ENCODE data around the gene PSMB2. TPM values are rescaled to one million over a fixed set of nuclear protein-coding genes. Genes with fewer than 3 reads are reported as not detected.
A peak's percentile ranks its signal among the peaks of the same experiment; 100 is the strongest.
"Not testable (repeated sequence)": the region's sequence is repeated elsewhere in the genome, so short reads cannot be mapped to it uniquely, and the experiment has no call there.

The PSMB2 gene
- total and polyA plus RNA-seq, 9 donors, result 16.7 to 88.7 (median 36.9) TPM

DNA sequence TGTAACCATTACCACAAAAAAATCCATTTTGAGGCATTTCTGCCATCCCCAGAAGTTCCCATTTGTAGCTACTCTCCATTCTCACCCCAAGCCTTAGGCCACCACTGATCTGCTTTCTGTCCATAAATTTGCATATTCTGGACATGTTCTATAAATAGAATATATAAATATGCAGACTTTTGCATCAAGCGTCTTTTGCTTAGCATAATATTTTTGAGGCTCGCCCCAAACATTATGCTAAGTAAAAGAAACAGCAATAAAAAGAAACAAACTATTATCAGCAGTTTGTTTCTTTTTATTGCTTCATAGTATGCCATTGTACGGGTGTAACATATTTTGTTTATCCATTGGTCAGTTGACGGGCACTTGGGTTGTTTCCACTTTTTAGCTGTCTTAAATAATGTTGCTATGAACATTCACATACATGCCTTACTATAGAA, 60.4 kb downstream of the PSMB2 start:
- H3K4me3 ChIP-seq, result no peak overlapping the region
- intact Hi-C loops (cut with DNase I), result no loop called here
- TF ChIP-seq EP300 (IDR thresholded peaks at IDR 0.05), result no peak
- TF ChIP-seq, protein P1, sequence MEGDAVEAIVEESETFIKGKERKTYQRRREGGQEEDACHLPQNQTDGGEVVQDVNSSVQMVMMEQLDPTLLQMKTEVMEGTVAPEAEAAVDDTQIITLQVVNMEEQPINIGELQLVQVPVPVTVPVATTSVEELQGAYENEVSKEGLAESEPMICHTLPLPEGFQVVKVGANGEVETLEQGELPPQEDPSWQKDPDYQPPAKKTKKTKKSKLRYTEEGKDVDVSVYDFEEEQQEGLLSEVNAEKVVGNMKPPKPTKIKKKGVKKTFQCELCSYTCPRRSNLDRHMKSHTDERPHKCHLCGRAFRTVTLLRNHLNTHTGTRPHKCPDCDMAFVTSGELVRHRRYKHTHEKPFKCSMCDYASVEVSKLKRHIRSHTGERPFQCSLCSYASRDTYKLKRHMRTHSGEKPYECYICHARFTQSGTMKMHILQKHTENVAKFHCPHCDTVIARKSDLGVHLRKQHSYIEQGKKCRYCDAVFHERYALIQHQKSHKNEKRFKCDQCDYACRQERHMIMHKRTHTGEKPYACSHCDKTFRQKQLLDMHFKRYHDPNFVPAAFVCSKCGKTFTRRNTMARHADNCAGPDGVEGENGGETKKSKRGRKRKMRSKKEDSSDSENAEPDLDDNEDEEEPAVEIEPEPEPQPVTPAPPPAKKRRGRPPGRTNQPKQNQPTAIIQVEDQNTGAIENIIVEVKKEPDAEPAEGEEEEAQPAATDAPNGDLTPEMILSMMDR (IDR thresholded peaks at IDR 0.05), result no peak
- no peak for TF ChIP-seq POLR2A (IDR thresholded peaks at IDR 0.05)

DNA sequence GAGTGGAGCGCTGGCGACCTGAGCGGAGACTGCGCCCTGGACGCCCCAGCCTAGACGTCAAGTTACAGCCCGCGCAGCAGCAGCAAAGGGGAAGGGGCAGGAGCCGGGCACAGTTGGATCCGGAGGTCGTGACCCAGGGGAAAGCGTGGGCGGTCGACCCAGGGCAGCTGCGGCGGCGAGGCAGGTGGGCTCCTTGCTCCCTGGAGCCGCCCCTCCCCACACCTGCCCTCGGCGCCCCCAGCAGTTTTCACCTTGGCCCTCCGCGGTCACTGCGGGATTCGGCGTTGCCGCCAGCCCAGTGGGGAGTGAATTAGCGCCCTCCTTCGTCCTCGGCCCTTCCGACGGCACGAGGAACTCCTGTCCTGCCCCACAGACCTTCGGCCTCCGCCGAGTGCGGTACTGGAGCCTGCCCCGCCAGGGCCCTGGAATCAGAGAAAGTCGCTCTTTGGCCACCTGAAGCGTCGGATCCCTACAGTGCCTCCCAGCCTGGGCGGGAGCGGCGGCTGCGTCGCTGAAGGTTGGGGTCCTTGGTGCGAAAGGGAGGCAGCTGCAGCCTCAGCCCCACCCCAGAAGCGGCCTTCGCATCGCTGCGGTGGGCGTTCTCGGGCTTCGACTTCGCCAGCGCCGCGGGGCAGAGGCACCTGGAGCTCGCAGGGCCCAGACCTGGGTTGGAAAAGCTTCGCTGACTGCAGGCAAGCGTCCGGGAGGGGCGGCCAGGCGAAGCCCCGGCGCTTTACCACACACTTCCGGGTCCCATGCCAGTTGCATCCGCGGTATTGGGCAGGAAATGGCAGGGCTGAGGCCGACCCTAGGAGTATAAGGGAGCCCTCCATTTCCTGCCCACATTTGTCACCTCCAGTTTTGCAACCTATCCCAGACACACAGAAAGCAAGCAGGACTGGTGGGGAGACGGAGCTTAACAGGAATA, 64.0 kb downstream of the PSMB2 start:
- no peaks in the 10 kb centered on the region for H3K27me3 ChIP-seq
- H3K27ac ChIP-seq, result no peak overlapping the region
- intact Hi-C loops (cut with DNase I), result no loop called here
- TF ChIP-seq, protein P1 (IDR thresholded peaks at IDR 0.05), result no peak
- TF ChIP-seq EP300 (IDR thresholded peaks at IDR 0.05) (no peak), POLR2A (IDR thresholded peaks at IDR 0.05) (no peak)
- no peaks in the 10 kb centered on the region for H3K9me3 ChIP-seq
- no peaks in the 10 kb centered on the region for H3K36me3 ChIP-seq
- H3K4me1 ChIP-seq (ENCODE audit: insufficient read depth), result peaks cover 7% of the 10 kb centered on the region
- H3K4me3 ChIP-seq, result peak overlapping the region; percentile 29
- 3 to 4% (median 4%) methylated on average over 42 to 70 of the region's 70 CpGs for WGBS, 3 donors
- no peak for DNase-seq

More for the DNA sequence above, 60.4 kb downstream of the PSMB2 start:
- DNase-seq, result no peak
- no peaks in the 10 kb centered on the region for H3K36me3 ChIP-seq
- peaks cover 1% of the 10 kb centered on the region for H3K4me1 ChIP-seq (ENCODE audit: insufficient read depth)
- no peaks in the 10 kb centered on the region for H3K27me3 ChIP-seq
- no peak overlapping the region for H3K27ac ChIP-seq
- WGBS, 3 donors, result 23 to 46% (median 45%) methylated on average over 4 of the region's 4 CpGs
- H3K9me3 ChIP-seq, result no peaks in the 10 kb centered on the region

DNA sequence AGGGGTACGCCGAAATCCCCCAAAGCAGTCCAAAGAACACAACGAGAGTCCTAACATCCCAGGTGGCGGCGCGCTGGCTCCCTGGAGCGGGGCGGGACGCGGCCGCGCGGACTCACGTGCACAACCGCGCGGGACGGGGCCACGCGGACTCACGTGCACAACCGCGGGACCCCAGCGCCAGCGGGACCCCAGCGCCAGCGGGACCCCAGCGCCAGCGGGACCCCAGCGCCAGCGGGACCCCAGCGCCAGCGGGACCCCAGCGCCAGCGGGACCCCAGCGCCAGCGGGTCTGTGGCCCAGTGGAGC, 64.6 kb downstream of the PSMB2 start:
- H3K9me3 ChIP-seq; H3K4me1 ChIP-seq (ENCODE audit: insufficient read depth); DNase-seq; H3K27me3 ChIP-seq; H3K36me3 ChIP-seq; intact Hi-C loops (cut with DNase I); H3K4me3 ChIP-seq; H3K27ac ChIP-seq: not testable (repeated sequence)
- 6 to 15% (median 10%) methylated on average over 30 to 37 of the region's 37 CpGs for WGBS, 3 donors

DNA sequence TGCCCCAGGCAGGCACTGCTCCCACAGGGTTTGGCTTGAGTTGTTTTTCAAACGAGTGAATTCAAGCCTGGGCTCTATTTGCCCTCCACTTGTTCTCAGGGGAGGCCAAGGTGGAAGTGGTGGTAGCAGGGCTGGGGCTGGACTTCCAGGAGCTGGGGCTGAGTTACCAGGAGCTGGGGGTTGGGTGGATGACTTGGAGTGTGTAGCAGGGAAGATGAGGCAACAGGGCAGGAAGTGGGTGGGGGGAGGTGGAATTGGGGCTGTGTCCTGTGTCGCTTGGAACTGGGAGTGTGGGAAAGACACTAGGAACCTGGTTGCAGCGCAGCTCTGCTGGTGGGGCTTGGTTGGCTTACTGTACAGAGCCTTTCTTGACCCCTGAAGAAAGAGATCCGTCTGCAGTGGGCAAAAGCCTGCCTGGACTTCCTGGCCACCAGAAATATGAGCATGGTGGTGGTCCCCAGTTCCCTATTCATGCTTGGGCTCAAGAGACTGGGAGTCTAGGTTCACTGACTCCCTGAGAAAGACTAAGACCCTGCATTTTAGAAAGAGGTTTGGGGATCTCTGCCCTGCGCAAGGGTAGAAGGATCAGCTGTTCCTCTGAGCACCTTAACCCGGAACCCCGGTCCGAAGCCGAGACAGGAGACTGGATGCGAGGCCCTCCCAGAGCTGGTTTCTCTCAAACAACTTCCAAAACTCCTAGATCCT, 65.1 kb downstream of the PSMB2 start:
- Histone ChIP-seq H3K4me3 (no peak overlapping the region), H3K27me3 (no peaks in the 10 kb centered on the region)

More for the DNA sequence above, 65.1 kb downstream of the PSMB2 start:
- H3K9me3 ChIP-seq, result no peaks in the 10 kb centered on the region
- no peak for TF ChIP-seq EP300 (IDR thresholded peaks at IDR 0.05)
- TF ChIP-seq POLR2A (IDR thresholded peaks at IDR 0.05), result no peak
- TF ChIP-seq, protein P1 (IDR thresholded peaks at IDR 0.05), result no peak
- no peak for DNase-seq
- peaks cover 7% of the 10 kb centered on the region for H3K4me1 ChIP-seq (ENCODE audit: insufficient read depth)
- 62 to 71% (median 63%) methylated on average over 10 of the region's 10 CpGs for WGBS, 3 donors
- intact Hi-C loops (cut with DNase I), result no loop called here
- H3K36me3 ChIP-seq, result no peaks in the 10 kb centered on the region
- no peak overlapping the region for H3K27ac ChIP-seq

All from ovary (tissue), 9 donors.